ENCODE results near the gene TPM1.

DNA sequence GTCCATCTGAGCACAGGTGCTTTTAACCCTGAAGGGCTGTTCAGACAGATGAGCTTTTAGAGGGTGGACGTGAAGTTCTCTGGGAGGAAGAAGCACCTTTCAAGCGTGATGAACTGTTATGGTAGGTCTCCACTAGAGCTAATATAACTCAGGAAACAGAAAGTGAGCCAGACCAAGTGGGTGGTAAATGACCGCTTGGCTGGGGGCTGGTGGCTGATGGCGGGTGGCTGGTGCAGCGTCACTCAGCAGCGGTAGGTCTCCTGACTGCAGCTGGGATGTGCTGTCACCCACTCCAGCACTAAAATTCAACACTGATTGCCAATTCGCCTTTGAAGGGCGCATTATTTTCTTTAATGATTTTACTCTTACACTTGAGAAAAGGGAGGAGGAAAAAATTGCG lies 47.9 kb downstream of the TPM1 start:
- no peak for TF ChIP-seq POLR2A (IDR thresholded peaks at IDR 0.05)
- TF ChIP-seq, protein P1, sequence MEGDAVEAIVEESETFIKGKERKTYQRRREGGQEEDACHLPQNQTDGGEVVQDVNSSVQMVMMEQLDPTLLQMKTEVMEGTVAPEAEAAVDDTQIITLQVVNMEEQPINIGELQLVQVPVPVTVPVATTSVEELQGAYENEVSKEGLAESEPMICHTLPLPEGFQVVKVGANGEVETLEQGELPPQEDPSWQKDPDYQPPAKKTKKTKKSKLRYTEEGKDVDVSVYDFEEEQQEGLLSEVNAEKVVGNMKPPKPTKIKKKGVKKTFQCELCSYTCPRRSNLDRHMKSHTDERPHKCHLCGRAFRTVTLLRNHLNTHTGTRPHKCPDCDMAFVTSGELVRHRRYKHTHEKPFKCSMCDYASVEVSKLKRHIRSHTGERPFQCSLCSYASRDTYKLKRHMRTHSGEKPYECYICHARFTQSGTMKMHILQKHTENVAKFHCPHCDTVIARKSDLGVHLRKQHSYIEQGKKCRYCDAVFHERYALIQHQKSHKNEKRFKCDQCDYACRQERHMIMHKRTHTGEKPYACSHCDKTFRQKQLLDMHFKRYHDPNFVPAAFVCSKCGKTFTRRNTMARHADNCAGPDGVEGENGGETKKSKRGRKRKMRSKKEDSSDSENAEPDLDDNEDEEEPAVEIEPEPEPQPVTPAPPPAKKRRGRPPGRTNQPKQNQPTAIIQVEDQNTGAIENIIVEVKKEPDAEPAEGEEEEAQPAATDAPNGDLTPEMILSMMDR (IDR thresholded peaks at IDR 0.05) = no peak

Measured in prostate gland (tissue), 2 donors.